ENCODE measurements around the gene PPP1R26. TPM values are rescaled to one million over a fixed set of nuclear protein-coding genes. Genes with fewer than 3 reads are reported as not detected.

PPP1R26 gene
- total RNA-seq, 4 donors from 2014 or later = 10.0 to 31.1 (median 18.2) TPM

DNA sequence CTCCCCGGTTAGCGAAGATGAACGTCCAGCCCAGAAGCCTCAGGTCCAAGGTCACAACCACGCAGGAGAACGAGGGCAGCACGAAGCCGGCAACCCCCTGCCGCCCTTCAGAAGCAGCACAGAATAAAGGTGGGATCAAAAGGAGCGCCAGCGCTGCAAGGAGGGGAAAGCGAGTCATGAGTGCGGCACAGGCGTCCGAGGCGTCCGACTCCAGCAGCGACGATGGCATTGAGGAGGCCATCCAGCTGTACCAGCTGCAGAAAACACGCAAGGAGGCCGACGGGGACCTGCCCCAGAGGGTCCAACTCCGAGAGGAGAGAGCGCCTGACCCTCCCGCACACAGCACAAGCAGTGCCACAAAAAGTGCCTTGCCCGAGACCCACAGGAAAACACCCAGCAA is 5.8 kb downstream of the PPP1R26 start:
- TF ChIP-seq, protein P1, sequence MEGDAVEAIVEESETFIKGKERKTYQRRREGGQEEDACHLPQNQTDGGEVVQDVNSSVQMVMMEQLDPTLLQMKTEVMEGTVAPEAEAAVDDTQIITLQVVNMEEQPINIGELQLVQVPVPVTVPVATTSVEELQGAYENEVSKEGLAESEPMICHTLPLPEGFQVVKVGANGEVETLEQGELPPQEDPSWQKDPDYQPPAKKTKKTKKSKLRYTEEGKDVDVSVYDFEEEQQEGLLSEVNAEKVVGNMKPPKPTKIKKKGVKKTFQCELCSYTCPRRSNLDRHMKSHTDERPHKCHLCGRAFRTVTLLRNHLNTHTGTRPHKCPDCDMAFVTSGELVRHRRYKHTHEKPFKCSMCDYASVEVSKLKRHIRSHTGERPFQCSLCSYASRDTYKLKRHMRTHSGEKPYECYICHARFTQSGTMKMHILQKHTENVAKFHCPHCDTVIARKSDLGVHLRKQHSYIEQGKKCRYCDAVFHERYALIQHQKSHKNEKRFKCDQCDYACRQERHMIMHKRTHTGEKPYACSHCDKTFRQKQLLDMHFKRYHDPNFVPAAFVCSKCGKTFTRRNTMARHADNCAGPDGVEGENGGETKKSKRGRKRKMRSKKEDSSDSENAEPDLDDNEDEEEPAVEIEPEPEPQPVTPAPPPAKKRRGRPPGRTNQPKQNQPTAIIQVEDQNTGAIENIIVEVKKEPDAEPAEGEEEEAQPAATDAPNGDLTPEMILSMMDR (IDR thresholded peaks at IDR 0.05) = no peak
- TF ChIP-seq POLR2AphosphoS5 (IDR thresholded peaks at IDR 0.05) (no peak), POLR2A (IDR thresholded peaks at IDR 0.05; ENCODE audit: low read depth) (no peak), EP300 (IDR thresholded peaks at IDR 0.05) (no peak)
- WGBS = 94% methylated on average over 25 of the region's 25 CpGs
- H3K27ac ChIP-seq (replicated peaks in 1 of 4) = no peak overlapping the region
- H3K4me1 ChIP-seq = peaks cover 9 to 14% (median 10%) of the 10 kb centered on the region in 4 donors
- H3K9me3 ChIP-seq = no peaks in the 10 kb centered on the region
- intact Hi-C loops (cut with DNase I) = no loop called here
- no peak for DNase-seq (ENCODE audit: extremely low spot score)
- H3K36me3 ChIP-seq = peaks cover 26 to 69% (median 65%) of the 10 kb centered on the region in 4 donors
- H3K4me3 ChIP-seq = no peak overlapping the region
- H3K27me3 ChIP-seq = no peaks in the 10 kb centered on the region

DNA sequence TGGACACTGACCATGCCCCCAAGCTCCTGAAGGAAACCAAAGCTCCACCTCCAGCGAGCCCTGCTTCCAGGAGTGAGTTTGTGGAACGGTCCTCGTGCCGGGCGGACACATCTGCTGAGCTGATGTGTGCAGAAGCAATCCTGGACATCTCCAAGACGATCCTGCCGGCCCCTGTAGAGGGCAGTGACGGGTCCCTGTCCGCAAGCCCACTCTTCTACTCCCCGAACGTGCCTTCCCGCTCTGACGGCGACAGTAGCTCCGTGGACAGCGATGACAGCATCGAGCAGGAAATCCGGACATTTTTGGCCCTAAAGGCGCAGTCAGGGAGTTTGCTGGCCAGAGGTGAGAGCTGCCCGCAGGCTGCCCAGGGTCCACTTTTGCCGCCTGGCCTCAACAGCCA is 6.2 kb downstream of the PPP1R26 start:
- 85% methylated on average over 15 of the region's 21 CpGs for WGBS
- no peaks in the 10 kb centered on the region for H3K9me3 ChIP-seq
- peaks cover 5 to 10% (median 6%) of the 10 kb centered on the region in 4 donors for H3K4me1 ChIP-seq
- H3K27me3 ChIP-seq = no peaks in the 10 kb centered on the region
- H3K36me3 ChIP-seq = peaks cover 26 to 72% (median 65%) of the 10 kb centered on the region in 4 donors
- H3K4me3 ChIP-seq = no peak overlapping the region
- DNase-seq (ENCODE audit: extremely low spot score) = no peak
- H3K27ac ChIP-seq (replicated peaks in 1 of 4) = no peak overlapping the region
- TF ChIP-seq POLR2A (IDR thresholded peaks at IDR 0.05; ENCODE audit: low read depth) (no peak), POLR2AphosphoS5 (IDR thresholded peaks at IDR 0.05) (no peak), EP300 (IDR thresholded peaks at IDR 0.05) (no peak)
- TF ChIP-seq, protein P1 (IDR thresholded peaks at IDR 0.05) = no peak
- intact Hi-C loops (cut with DNase I) = no loop called here

DNA sequence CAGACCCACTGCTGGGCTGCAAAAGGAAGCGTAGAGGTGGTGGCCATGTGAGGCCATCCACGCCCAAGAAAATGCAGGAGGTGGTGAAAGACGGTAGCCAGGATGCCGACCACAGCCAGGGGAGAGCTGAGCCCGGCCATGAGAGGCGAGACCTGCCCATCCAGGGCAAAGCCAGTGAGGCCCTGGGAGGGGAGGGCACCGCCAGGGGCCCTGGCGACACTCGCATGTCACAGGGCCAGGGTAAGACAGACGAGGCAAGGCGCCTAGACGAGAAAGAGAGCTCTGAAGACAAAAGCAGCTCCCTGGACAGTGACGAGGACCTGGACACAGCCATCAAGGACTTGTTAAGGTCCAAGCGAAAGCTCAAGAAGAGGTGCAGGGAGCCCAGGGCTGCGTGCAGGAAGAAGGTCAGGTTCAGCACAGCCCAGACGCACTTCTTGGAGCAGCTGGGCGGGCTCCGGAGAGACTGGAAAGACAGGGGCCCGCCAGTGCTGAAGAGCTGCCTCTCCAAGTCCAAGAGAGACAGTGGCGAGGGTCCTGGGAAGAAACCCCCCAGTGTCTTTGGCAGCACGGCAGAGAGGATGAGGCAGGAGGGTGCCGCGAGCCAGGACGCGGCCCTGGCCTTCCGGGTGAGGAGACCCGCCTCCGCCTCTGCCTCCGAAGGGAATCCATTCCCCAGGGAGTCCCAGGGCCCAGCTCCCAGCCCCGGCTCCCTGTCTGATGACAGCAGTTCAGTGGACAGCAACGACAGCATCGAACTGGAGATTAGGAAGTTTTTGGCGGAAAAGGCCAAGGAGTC is 6.9 kb downstream of the PPP1R26 start:
- no peak overlapping the region for H3K4me3 ChIP-seq
- H3K4me1 ChIP-seq = peaks cover 0 to 4% (median under 1%) of the 10 kb centered on the region in 4 donors
- H3K27me3 ChIP-seq = no peaks in the 10 kb centered on the region
- WGBS = 93% methylated on average over 24 of the region's 33 CpGs
- TF ChIP-seq POLR2A (IDR thresholded peaks at IDR 0.05; ENCODE audit: low read depth) (no peak), EP300 (IDR thresholded peaks at IDR 0.05) (no peak), POLR2AphosphoS5 (IDR thresholded peaks at IDR 0.05) (no peak)
- TF ChIP-seq, protein P1 (IDR thresholded peaks at IDR 0.05) = no peak
- no peaks in the 10 kb centered on the region for H3K9me3 ChIP-seq
- intact Hi-C loops (cut with DNase I) = no loop called here
- H3K27ac ChIP-seq (replicated peaks in 1 of 4) = no peak overlapping the region
- no peak for DNase-seq (ENCODE audit: extremely low spot score)
- peaks cover 26 to 78% (median 67%) of the 10 kb centered on the region in 4 donors for H3K36me3 ChIP-seq

DNA sequence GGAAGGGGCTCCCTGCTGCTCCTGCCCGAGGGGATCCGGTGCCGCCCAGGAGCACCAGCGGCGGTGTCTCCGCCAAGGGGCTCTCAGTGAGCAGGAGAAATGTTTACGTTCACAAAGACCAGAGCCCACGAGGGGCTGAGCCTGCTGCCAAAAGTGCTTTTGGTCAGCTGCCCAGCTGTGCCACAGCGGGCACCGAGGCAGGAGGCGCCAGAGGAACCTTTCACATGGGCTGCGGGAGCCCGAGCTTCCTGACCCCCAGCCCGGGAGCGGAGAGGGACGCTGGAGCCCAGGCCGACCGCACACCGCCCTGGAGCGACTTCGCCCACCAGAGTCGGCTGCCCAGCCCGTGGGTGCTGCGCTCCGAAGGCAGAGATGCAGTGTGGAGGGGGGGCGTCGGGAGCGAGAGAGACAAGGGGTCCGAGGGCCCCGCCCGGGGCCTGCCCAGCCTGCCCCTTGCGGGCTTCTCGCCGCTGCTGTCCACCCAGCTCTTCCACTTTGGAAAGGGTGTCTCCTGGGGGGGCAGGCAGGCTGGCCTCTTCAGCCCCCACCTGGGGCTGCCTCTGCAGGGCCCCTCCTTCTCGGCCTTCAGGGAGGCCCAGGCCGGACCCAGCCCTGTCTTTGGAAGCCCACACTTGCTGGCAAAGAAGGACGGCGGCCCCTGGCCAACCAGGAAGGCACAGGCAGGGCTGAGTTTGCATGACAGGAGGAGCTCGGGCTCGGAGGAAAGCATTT is 7.9 kb downstream of the PPP1R26 start:
- no peak for DNase-seq (ENCODE audit: extremely low spot score)
- no peaks in the 10 kb centered on the region for H3K27me3 ChIP-seq
- H3K4me1 ChIP-seq = no peaks in the 10 kb centered on the region
- no peak overlapping the region for H3K27ac ChIP-seq (replicated peaks in 1 of 4)
- TF ChIP-seq POLR2A (IDR thresholded peaks at IDR 0.05; ENCODE audit: low read depth) (no peak), EP300 (IDR thresholded peaks at IDR 0.05) (no peak), POLR2AphosphoS5 (IDR thresholded peaks at IDR 0.05) (no peak)
- intact Hi-C loops (cut with DNase I) = no loop called here
- peaks cover 26 to 81% (median 67%) of the 10 kb centered on the region in 4 donors for H3K36me3 ChIP-seq
- WGBS = 88% methylated on average over 18 of the region's 40 CpGs
- no peak overlapping the region for H3K4me3 ChIP-seq
- no peaks in the 10 kb centered on the region for H3K9me3 ChIP-seq

DNA sequence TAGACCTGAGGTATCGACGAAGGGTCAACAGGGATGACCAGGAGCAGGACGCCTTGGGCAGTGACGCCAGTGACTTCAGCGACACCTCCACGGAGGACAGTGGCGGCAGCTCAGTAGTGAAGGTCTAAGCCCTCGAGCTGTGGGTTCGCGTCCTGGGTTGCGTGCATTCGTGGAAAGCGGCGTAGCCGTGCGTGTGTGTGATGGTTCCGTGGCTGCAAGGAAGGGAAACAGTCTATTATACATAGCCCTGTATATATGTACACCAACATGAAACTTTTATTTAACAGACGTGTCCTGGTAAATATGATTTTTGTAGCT is 8.4 kb downstream of the PPP1R26 start:
- TF ChIP-seq EP300 (IDR thresholded peaks at IDR 0.05) = no peak
- TF ChIP-seq, protein P1 (IDR thresholded peaks at IDR 0.05) = no peak
- no peak for TF ChIP-seq POLR2AphosphoS5 (IDR thresholded peaks at IDR 0.05)
- TF ChIP-seq POLR2A (IDR thresholded peaks at IDR 0.05; ENCODE audit: low read depth) = no peak
- Histone ChIP-seq H3K27ac (replicated peaks in 1 of 4) (no peak overlapping the region), H3K4me1 (no peaks in the 10 kb centered on the region), H3K9me3 (no peaks in the 10 kb centered on the region), H3K27me3 (no peaks in the 10 kb centered on the region), H3K4me3 (no peak overlapping the region), H3K36me3 (peaks cover 26 to 81% (median 67%) of the 10 kb centered on the region in 4 donors)
- 94% methylated on average over 18 of the region's 18 CpGs for WGBS
- DNase-seq (ENCODE audit: extremely low spot score) = no peak
- intact Hi-C loops (cut with DNase I) = no loop called here

Data from esophagus muscularis mucosa (tissue), 4 donors.